GM12873 (cell line): ENCODE data around the gene COL18A1.

ENCODE experiments used
- TF ChIP-seq, protein P1 (sequence below): IDR thresholded peaks from 2 replicates; pipeline ENCODE4 v1.5.1; 2012; ENCODE audit warnings: low read depth, mild to moderate bottlenecking, moderate library complexity, low read length, control low read depth; ENCODE audit not compliant: insufficient read depth; ENCODE audit errors: missing control alignments

COL18A1 gene

DNA sequence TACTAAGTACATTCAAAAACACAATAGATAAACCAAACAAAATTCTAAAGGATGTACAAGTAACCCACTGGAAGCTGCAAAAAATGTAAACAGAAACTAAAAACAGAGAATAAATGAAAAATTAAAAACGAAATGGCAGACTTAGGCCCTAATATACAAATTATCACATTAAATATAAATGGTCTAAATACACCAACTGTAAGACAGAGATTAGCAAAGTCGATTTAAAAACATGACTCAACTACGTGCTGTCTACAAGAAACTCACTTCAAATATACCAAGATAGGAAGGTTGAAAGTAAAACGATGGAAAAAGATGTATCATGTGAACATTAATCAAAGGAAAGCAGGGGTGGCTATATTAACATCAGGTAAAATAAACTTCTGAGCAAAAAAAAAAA, 114.2 kb downstream of the COL18A1 start:
- TF ChIP-seq, protein P1, sequence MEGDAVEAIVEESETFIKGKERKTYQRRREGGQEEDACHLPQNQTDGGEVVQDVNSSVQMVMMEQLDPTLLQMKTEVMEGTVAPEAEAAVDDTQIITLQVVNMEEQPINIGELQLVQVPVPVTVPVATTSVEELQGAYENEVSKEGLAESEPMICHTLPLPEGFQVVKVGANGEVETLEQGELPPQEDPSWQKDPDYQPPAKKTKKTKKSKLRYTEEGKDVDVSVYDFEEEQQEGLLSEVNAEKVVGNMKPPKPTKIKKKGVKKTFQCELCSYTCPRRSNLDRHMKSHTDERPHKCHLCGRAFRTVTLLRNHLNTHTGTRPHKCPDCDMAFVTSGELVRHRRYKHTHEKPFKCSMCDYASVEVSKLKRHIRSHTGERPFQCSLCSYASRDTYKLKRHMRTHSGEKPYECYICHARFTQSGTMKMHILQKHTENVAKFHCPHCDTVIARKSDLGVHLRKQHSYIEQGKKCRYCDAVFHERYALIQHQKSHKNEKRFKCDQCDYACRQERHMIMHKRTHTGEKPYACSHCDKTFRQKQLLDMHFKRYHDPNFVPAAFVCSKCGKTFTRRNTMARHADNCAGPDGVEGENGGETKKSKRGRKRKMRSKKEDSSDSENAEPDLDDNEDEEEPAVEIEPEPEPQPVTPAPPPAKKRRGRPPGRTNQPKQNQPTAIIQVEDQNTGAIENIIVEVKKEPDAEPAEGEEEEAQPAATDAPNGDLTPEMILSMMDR: no peak

DNA sequence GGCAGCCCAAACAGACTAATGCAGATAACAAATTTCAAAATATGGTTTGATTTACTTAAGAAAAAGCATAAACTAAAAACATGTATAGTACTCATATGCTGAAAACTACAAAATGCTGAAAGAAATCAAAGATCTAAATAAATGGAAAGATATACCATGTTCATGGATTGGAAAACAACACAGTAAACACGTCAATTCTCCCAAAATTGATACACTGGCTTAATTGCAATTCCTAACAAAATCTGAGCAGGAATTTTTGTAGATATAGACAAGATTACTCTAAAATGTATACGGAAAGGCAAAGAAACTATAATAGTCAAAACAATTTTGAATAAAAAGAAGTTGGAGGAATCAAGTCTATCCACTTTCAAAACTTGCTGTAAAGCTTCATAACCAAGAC, 116.3 kb downstream of the COL18A1 start:
- TF ChIP-seq, protein P1: no peak

DNA sequence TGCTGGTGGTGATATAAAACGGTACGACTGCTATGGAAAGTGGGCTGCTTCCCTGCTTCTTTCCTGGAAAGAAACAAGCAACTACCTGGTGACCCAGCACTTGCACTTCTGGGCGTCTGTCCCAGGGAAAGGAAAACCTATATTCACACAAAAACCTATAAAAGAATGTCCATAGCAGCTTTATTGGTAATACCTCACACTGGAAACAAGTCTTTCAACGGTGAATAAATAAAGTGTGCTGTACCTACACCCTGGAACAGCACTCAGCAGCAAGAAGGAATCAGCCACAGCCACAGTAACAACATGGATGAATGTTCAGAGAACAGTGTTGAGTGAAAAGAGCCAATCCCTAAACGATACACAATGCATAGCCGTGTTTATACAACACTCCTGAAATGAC, 117.4 kb downstream of the COL18A1 start:
- TF ChIP-seq, protein P1: no peak

DNA sequence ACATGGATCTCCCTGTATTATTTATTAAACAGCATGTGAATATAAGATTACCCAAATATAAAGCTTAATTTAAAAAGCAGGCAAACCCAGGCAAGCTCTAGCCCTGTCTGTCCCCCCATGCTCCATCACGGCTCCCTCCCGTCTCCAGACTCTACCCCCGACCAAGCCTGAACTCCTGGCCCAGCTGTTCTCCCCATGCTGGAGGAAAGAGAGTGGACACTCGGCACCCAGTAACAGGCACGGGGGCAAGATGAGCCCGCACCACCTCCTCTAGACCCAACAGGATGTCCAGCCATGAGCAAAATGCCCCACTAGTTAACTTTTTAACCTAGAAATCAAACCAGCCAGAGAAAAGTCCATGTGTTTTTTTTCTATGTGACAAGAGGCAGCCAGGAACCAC, 118.0 kb downstream of the COL18A1 start:
- TF ChIP-seq, protein P1: no peak

DNA sequence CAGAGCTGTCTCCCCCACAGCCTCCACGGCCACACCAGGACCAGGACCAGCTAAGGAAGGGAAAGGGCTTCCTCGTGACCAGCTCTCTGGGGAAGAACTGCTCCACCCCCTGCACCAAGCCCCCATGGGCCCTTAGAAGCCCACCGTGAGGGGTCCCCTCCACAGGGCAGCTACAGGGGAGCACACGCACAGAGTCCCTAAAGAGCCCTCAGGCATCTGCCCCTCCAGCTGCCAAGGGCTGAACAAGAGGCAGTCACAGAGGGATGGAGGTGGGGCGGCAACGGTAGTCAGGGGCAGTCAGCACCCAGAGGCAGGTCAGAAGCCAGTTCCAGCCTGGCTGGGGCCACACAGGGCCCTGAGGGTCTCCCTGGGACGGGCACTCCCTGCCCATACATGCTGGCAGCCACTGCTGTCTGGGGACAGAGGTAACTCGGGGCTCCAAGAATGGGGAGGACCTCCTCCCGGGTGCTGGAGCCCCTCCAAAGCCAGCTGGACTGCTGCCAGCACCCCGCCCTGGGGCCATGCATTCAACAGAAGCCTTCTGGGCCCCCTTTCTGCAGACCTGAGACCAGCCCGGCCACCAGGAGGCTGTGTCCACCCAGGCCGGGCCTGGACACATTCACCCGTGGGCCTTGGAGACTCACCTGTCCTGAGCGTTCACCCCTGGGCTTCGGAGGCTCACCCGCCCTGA, 118.6 kb downstream of the COL18A1 start:
- TF ChIP-seq, protein P1: no peak

DNA sequence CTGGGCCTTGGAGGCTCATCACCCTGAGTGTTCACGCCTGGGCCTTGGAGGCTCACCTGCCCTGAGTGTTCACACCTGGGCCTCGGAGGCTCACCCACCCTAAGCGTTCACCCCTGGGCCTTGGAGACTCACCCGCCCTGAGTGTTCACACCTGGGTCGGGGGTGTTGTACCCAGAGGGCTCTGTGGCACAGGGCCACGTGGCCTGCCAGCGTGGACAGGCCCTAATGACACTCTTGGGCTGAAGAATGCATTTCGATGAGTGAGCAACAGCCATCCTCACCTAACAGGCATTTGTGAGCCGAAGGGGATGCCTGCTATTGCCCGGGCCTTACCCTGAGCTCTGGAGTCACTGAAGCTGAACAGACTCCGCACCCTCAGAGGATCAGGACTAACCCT, 119.8 kb downstream of the COL18A1 start:
- TF ChIP-seq, protein P1: no peak

DNA sequence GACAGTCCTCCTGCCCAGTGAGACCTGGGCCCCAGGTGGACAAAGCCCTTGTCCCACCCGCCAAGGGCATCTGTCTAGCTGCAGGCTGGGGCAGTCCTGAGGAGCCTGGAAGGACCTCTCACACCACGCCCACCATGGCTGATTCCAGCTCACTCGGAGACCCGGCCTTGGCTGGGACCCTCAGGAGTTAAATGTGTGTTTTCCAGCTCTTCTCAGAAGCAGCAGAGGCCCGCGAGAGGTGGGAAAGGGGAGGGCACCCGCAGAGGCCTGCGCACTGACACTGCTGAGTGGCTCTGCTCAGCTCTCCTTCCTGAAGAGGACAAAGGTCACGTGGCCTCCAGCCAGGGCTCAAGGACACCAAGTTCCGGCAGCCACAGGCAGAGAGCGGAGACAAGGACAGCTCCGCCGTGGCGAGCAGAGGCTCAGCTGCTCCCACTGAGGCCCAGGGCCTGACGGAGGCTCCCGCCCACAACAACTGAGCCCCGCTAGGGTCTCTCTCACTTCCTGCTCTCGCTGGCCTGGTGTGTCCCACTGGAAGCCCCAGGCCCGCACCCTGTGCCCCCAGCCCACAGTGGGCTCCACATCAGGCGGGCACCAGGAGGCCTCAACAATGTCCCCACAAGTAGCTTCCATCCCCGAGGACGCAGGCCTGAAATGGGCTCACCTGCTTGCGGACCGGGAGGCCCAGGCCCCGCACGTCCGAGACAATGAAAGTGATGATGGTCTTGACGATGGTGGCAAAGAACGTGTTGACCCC, 120.4 kb downstream of the COL18A1 start:
- TF ChIP-seq, protein P1: no peak
